ENCODE measurements around the gene YY1. TPM values are rescaled to one million over a fixed set of nuclear protein-coding genes. Genes with fewer than 3 reads are reported as not detected.
"Not testable (repeated sequence)": the region's sequence is repeated elsewhere in the genome, so short reads cannot be mapped to it uniquely, and the experiment has no call there.

YY1 gene
- total RNA-seq, 1 donor from 2014 or later, result 60.6 TPM

- H3K9me3 Mint-ChIP-seq (ENCODE audit: unreplicated experiment), result no peaks in the 10 kb centered on the region
- H3K4me1 Mint-ChIP-seq (ENCODE audit: low read depth, unreplicated experiment), result no peaks in the 10 kb centered on the region
- no peak overlapping the region for H3K4me3 Mint-ChIP-seq (ENCODE audit: unreplicated experiment)
- peaks cover 3% of the 10 kb centered on the region for H3K36me3 Mint-ChIP-seq (ENCODE audit: unreplicated experiment)
- TF ChIP-seq CTCF (IDR thresholded peaks at IDR 0.05; ENCODE audit: partially characterized antibody, unreplicated experiment), result no peak
- H3K27ac Mint-ChIP-seq (ENCODE audit: unreplicated experiment), result no peak overlapping the region
- H3K27me3 Mint-ChIP-seq (ENCODE audit: unreplicated experiment), result peaks cover 2% of the 10 kb centered on the region
- no peak for DNase-seq
These were observed 37.2 kb upstream of the YY1 start for GRCh38 chr14:100201701-100202100.

GRCh38 chr14:100202712-100203111 lies 36.2 kb upstream of the YY1 start:
- Mint-ChIP-seq H3K4me1 (ENCODE audit: low read depth, unreplicated experiment) (no peaks in the 10 kb centered on the region), H3K27ac (ENCODE audit: unreplicated experiment) (no peak overlapping the region), H3K9me3 (ENCODE audit: unreplicated experiment) (no peaks in the 10 kb centered on the region), H3K27me3 (ENCODE audit: unreplicated experiment) (peaks cover 2% of the 10 kb centered on the region), H3K4me3 (ENCODE audit: unreplicated experiment) (no peak overlapping the region), H3K36me3 (ENCODE audit: unreplicated experiment) (peaks cover 3% of the 10 kb centered on the region)
- no peak for TF ChIP-seq CTCF (IDR thresholded peaks at IDR 0.05; ENCODE audit: partially characterized antibody, unreplicated experiment)
- DNase-seq, result no peak

GRCh38 chr14:100203146-100203545 lies 35.8 kb upstream of the YY1 start:
- Mint-ChIP-seq H3K9me3 (ENCODE audit: unreplicated experiment) (no peaks in the 10 kb centered on the region), H3K4me1 (ENCODE audit: low read depth, unreplicated experiment) (no peaks in the 10 kb centered on the region), H3K4me3 (ENCODE audit: unreplicated experiment) (no peak overlapping the region), H3K27me3 (ENCODE audit: unreplicated experiment) (peaks cover 2% of the 10 kb centered on the region), H3K36me3 (ENCODE audit: unreplicated experiment) (peaks cover 3% of the 10 kb centered on the region), H3K27ac (ENCODE audit: unreplicated experiment) (no peak overlapping the region)
- TF ChIP-seq CTCF (IDR thresholded peaks at IDR 0.05; ENCODE audit: partially characterized antibody, unreplicated experiment), result no peak
- no peak for DNase-seq

- Mint-ChIP-seq H3K4me1 (ENCODE audit: low read depth, unreplicated experiment) (no peaks in the 10 kb centered on the region), H3K27ac (ENCODE audit: unreplicated experiment) (no peak overlapping the region), H3K9me3 (ENCODE audit: unreplicated experiment) (no peaks in the 10 kb centered on the region), H3K36me3 (ENCODE audit: unreplicated experiment) (peaks cover 3% of the 10 kb centered on the region), H3K27me3 (ENCODE audit: unreplicated experiment) (peaks cover 2% of the 10 kb centered on the region), H3K4me3 (ENCODE audit: unreplicated experiment) (no peak overlapping the region)
- TF ChIP-seq CTCF (IDR thresholded peaks at IDR 0.05; ENCODE audit: partially characterized antibody, unreplicated experiment), result no peak
- no peak for DNase-seq
These were observed 34.7 kb upstream of the YY1 start for GRCh38 chr14:100203962-100204834.

GRCh38 chr14:100204835-100205167 lies 34.1 kb upstream of the YY1 start:
- not testable (repeated sequence) for H3K36me3 Mint-ChIP-seq (ENCODE audit: unreplicated experiment); H3K27me3 Mint-ChIP-seq (ENCODE audit: unreplicated experiment); H3K27ac Mint-ChIP-seq (ENCODE audit: unreplicated experiment)

GRCh38 chr14:100207588-100207987 lies 31.4 kb upstream of the YY1 start:
- H3K4me3 Mint-ChIP-seq (ENCODE audit: unreplicated experiment); H3K27me3 Mint-ChIP-seq (ENCODE audit: unreplicated experiment); H3K27ac Mint-ChIP-seq (ENCODE audit: unreplicated experiment); H3K4me1 Mint-ChIP-seq (ENCODE audit: low read depth, unreplicated experiment); H3K36me3 Mint-ChIP-seq (ENCODE audit: unreplicated experiment); H3K9me3 Mint-ChIP-seq (ENCODE audit: unreplicated experiment); DNase-seq: not testable (repeated sequence)

More at GRCh38 chr14:100204835-100205167, 34.1 kb upstream of the YY1 start:
- not testable (repeated sequence) for DNase-seq; H3K4me1 Mint-ChIP-seq (ENCODE audit: low read depth, unreplicated experiment); H3K9me3 Mint-ChIP-seq (ENCODE audit: unreplicated experiment); H3K4me3 Mint-ChIP-seq (ENCODE audit: unreplicated experiment)

GRCh38 chr14:100208136-100208535 lies 30.8 kb upstream of the YY1 start:
- H3K27ac Mint-ChIP-seq (ENCODE audit: unreplicated experiment); H3K27me3 Mint-ChIP-seq (ENCODE audit: unreplicated experiment); DNase-seq; H3K36me3 Mint-ChIP-seq (ENCODE audit: unreplicated experiment); H3K9me3 Mint-ChIP-seq (ENCODE audit: unreplicated experiment); H3K4me1 Mint-ChIP-seq (ENCODE audit: low read depth, unreplicated experiment); H3K4me3 Mint-ChIP-seq (ENCODE audit: unreplicated experiment): not testable (repeated sequence)

Measured in glutamatergic neuron (in vitro differentiated cells).